ENCODE measurements around the gene NACAD.

DNA sequence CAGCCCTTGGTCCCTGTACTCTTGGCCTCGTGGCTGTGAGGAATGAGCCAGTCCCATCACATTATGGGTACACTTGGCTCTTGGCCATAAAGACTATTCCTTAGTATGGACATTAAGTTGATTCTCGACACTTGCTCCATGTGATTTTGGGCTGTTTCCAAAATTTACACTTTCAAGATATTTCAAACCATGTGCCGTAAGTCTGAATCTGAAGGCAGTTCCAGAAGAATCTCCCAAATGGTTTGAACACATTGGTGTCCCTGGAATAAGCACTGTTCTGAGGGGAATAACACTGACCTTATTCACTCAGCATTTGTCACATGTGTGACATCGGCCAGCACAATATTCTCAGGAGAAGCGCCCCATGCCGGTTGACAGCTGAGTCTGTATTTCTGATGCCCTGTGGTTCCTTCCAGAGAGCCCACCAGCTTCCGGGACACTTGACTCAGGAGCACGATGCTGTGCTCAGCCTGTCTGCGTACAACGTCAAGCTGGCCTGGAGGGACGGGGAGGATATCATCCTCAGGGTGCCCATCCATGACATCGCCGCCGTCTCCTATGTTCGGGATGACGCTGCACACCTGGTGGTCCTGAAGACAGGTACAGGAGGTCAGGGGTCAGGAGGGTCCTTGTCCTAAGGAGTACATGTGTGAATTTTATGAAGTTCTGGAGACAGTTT lies 24.6 kb downstream of the NACAD start:
- TF ChIP-seq, protein P1, sequence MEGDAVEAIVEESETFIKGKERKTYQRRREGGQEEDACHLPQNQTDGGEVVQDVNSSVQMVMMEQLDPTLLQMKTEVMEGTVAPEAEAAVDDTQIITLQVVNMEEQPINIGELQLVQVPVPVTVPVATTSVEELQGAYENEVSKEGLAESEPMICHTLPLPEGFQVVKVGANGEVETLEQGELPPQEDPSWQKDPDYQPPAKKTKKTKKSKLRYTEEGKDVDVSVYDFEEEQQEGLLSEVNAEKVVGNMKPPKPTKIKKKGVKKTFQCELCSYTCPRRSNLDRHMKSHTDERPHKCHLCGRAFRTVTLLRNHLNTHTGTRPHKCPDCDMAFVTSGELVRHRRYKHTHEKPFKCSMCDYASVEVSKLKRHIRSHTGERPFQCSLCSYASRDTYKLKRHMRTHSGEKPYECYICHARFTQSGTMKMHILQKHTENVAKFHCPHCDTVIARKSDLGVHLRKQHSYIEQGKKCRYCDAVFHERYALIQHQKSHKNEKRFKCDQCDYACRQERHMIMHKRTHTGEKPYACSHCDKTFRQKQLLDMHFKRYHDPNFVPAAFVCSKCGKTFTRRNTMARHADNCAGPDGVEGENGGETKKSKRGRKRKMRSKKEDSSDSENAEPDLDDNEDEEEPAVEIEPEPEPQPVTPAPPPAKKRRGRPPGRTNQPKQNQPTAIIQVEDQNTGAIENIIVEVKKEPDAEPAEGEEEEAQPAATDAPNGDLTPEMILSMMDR (IDR thresholded peaks at IDR 0.05): no peak
- TF ChIP-seq EP300 (IDR thresholded peaks at IDR 0.05) (no peak), POLR2AphosphoS5 (IDR thresholded peaks at IDR 0.05) (no peak), POLR2A (IDR thresholded peaks at IDR 0.05) (no peak)
